Endothelial cell of umbilical vein (primary cell): ENCODE data around the gene USP31. TPM values are rescaled to one million over a fixed set of nuclear protein-coding genes. Genes with fewer than 3 reads are reported as not detected.

Experiments
- BruUV-seq: library from RNA; stranded (reverse); fragments of 400-500 nt; replicated peaks from 2 replicates; lab custom pipeline; 2021; lab: Mats Ljungman, UMichigan
- CTCF ChIA-PET: fragments of 300-600, 350-600 bp; sonication (Branson Sonifier 250); formaldehyde crosslinking; loops from one replicate; lab custom pipeline; 2021; ENCODE audit warnings: antibody characterized with exemption, inconsistent platforms; lab: Charles Lee
- POLR2A ChIA-PET: fragments of 300-600, 350-600 bp; sonication (Branson Sonifier 250); formaldehyde crosslinking; loops from one replicate; lab custom pipeline; 2021; ENCODE audit warnings: antibody characterized with exemption, inconsistent platforms; lab: Charles Lee
- DNase-seq: peaks from one replicate; pipeline ENCODE4 v3.0.0-alpha.2; 2011; ENCODE audit warnings: low read depth, low spot score
- FAIRE-seq: peaks from 2 replicates; lab custom pipeline; 2011; peaks lifted over from hg19 to GRCh38; lab: Jason Lieb, UNC
- H2AFZ ChIP-seq: 2 replicates; pipeline ENCODE4 v1.6.0; 2012; ENCODE audit warnings: low read depth, low read length, control low read depth, inconsistent platforms
- H3K27ac ChIP-seq: 2 replicates; pipeline ENCODE4 v1.5.1; 2011; ENCODE audit warnings: low read depth, mild to moderate bottlenecking, control low read depth, low read length, moderate library complexity; ENCODE audit not compliant: insufficient read depth
- H3K27me3 ChIP-seq, 2 experiments: 2 replicates each; pipeline versions ENCODE4 v1.6.0 to v1.6.1; 2011; ENCODE audit warnings: low read length in 2 of 2, mixed read lengths in 1 of 2; ENCODE audit not compliant: control insufficient read depth in 2 of 2, insufficient read depth in 2 of 2
- H3K36me3 ChIP-seq, 2 experiments: 2 replicates in 1 of 2; 3 replicates in 1 of 2; pipeline ENCODE4 v1.5.1; 2011; ENCODE audit warnings: low read length in 2 of 2, mild to moderate bottlenecking in 1 of 2, moderate library complexity in 1 of 2; ENCODE audit not compliant: control insufficient read depth in 2 of 2, insufficient read depth in 2 of 2; ENCODE audit errors: extremely low read depth in 1 of 2
- H3K4me1 ChIP-seq: 3 replicates; pipeline ENCODE4 v1.5.1; 2011; ENCODE audit warnings: mild to moderate bottlenecking, low read length; ENCODE audit not compliant: control insufficient read depth, insufficient read depth; ENCODE audit errors: extremely low read depth
- H3K4me2 ChIP-seq: 2 replicates; pipeline ENCODE4 v1.6.1; 2011; ENCODE audit warnings: low read length, control low read depth, mixed read lengths; ENCODE audit not compliant: insufficient read depth
- H3K4me3 ChIP-seq, 3 experiments: fragments of 200-600 bp in 1 of 3; sonication (generic), shearing (Covaris generic) in 1 of 3; replicated peaks in 1 of 3; 2 replicates each; pipeline ENCODE4 v1.5.1; 2011 to 2016; ENCODE audit warnings: control low read depth in 3 of 3, low read length in 3 of 3, mild to moderate bottlenecking in 2 of 3, inconsistent platforms in 1 of 3, low read depth in 1 of 3, moderate library complexity in 1 of 3; ENCODE audit not compliant: insufficient read depth in 1 of 3
- H3K79me2 ChIP-seq: 2 replicates; pipeline ENCODE4 v1.6.0; 2012; ENCODE audit warnings: low read length, inconsistent platforms; ENCODE audit not compliant: control insufficient read depth, insufficient read depth
- H3K9ac ChIP-seq: replicated peaks from 2 replicates; pipeline ENCODE3; 2011; ENCODE audit warnings: low read length, control low read depth; ENCODE audit not compliant: insufficient read depth; ENCODE audit errors: extremely low read depth
- H3K9me1 ChIP-seq: replicated peaks from 3 replicates; pipeline ENCODE4 v1.6.0; 2011; ENCODE audit warnings: mild to moderate bottlenecking, low read length; ENCODE audit not compliant: control insufficient read depth, insufficient read depth; ENCODE audit errors: extremely low read depth
- H3K9me3 ChIP-seq: replicated peaks from 2 replicates; pipeline ENCODE4 v1.5.1; 2012; ENCODE audit warnings: low read length, inconsistent platforms; ENCODE audit not compliant: control insufficient read depth, insufficient read depth
- H4K20me1 ChIP-seq: replicated peaks from 2 replicates; pipeline ENCODE3; 2011; ENCODE audit warnings: mild to moderate bottlenecking, low read length; ENCODE audit not compliant: control insufficient read depth, insufficient read depth; ENCODE audit errors: extremely low read depth
- EZH2 ChIP-seq: IDR thresholded peaks from 2 replicates; pipeline ENCODE4 v1.6.1; 2012; ENCODE audit warnings: borderline replicate concordance, low read depth, mild to moderate bottlenecking, moderate library complexity, low read length, inconsistent platforms; ENCODE audit not compliant: severe bottlenecking
- FOS ChIP-seq: IDR thresholded peaks from 2 replicates; pipeline ENCODE4 v1.6.1; 2011; ENCODE audit warnings: mild to moderate bottlenecking, low read length, moderate library complexity, borderline replicate concordance; ENCODE audit not compliant: insufficient read depth
- GATA2 ChIP-seq: IDR thresholded peaks from 2 replicates; pipeline ENCODE4 v1.7.0; 2011; ENCODE audit warnings: low read depth, mild to moderate bottlenecking, moderate library complexity, mixed read lengths, low read length; ENCODE audit not compliant: insufficient read length, insufficient read depth
- JUN ChIP-seq: IDR thresholded peaks from 2 replicates; pipeline ENCODE4 v1.6.1; 2011; ENCODE audit warnings: borderline replicate concordance, low read depth; ENCODE audit not compliant: insufficient read length, insufficient read depth
- MAX ChIP-seq: IDR thresholded peaks from 2 replicates; pipeline ENCODE4 v1.6.1; 2011; ENCODE audit not compliant: insufficient read depth, insufficient read length
- MYC ChIP-seq: IDR thresholded peaks from one replicate; pipeline ENCODE4 v1.6.1; 2011; ENCODE audit warnings: mild to moderate bottlenecking, low read depth, low read length
- POLR2A ChIP-seq: IDR thresholded peaks from 2 replicates; pipeline ENCODE4 v1.6.1; 2012; ENCODE audit warnings: low read depth, mild to moderate bottlenecking, control low read depth, low read length
- POLR2AphosphoS5 ChIP-seq: IDR thresholded peaks from 2 replicates; pipeline ENCODE4 v1.6.1; 2012; ENCODE audit warnings: low read depth, mild to moderate bottlenecking, control low read depth, low read length, moderate library complexity; ENCODE audit not compliant: insufficient read depth
- dilution Hi-C: fragments of 300-500 bp; cut with MboI; formaldehyde crosslinking; loops from one replicate; pipeline ENCODE4 v1.15.0; 2019; ENCODE audit warnings: low sequenced_read_pairs; ENCODE audit not compliant: extremely low pct_ligation_motif_present
- intact Hi-C: fragments of 100-400 bp; cut with micrococcal nuclease; formaldehyde crosslinking; loops from one replicate; pipeline ENCODE4 v1.10.0; 2022
- polyA plus RNA-seq, 4 experiments: library from polyadenylated mRNA; depleted of rRNA in 3 of 4; stranded (reverse) in 3 of 4; unstranded in 1 of 4; fragments of >200 nt; gene quantifications; 2 replicates each; pipeline versions ENCODE4 v1.2.1 to v1.2.3, GENCODE V29; 2011 to 2012; ENCODE audit warnings: missing spikeins in 1 of 4
- total RNA-seq: library from RNA; stranded (reverse); gene quantifications from 2 replicates; pipeline ENCODE4 v1.2.3, GENCODE V29; 2021
- TF ChIP-seq, protein P1 (sequence below), 2 donors: IDR thresholded peaks; 1 replicate in 1 of 2; 2 replicates in 1 of 2; pipeline ENCODE4 v1.5.1; 2011; ENCODE audit warnings: low read length in 2 of 2, mild to moderate bottlenecking in 2 of 2, moderate library complexity in 2 of 2, control low read depth in 1 of 2, inconsistent platforms in 1 of 2, low read depth in 1 of 2; ENCODE audit not compliant: insufficient read depth in 1 of 2; ENCODE audit errors: extremely low read depth in 1 of 2

Gene USP31
- total and polyA plus RNA-seq, 2 donors (not counting 3 experiments of a cell fraction or from before 2014, with no cell fraction given), result 14.5 to 42.4 TPM

DNA sequence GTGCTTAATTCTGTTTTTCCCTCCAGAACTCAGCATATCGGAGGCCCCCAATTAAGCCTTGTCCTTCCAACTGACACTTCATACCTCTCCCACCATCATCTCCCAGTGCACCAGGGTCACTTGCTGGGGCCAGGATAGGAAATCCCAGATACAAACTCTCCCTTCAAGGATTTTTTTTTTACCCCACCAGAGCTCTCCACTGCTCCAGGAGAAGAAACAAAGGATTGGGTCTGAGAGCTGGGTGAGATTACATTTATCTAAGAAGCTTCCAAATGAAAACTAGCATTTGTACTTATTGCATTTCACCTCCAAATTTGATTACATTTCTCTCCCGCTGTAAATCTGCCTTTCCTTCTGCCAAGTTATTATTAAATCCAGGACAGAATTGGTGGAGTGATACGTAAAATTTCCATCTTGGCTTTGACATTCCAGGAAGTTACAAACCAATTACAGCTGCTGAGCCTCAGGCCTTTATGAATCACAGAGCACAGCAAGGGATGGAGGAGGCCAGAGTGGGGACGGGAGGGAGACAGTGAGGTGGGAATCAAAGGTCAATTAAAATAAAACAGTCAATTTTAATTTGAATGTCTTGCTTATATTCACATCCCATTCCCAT lies 123.5 kb downstream of the USP31 start:
- DNase-seq (no peak), FAIRE-seq (no peak)
- CTCF ChIA-PET, result no interaction called here
- H3K36me3 ChIP-seq, result no peaks in the 10 kb centered on the region
- H3K9ac ChIP-seq, result no peak overlapping the region
- no peaks in the 10 kb centered on the region for H3K9me3 ChIP-seq
- POLR2A ChIA-PET, result no interaction called here
- intact Hi-C loops, result no loop called here
- dilution Hi-C loops, result no loop called here
- H3K79me2 ChIP-seq, result no peaks in the 10 kb centered on the region
- H3K4me2 ChIP-seq, result no peak overlapping the region
- H3K4me3 ChIP-seq, result no peak overlapping the region
- H2AFZ ChIP-seq, result no peak overlapping the region
- H3K4me1 ChIP-seq, result no peaks in the 10 kb centered on the region
- no peak for TF ChIP-seq JUN
- no peak for TF ChIP-seq MYC
- no peak for TF ChIP-seq EZH2
- TF ChIP-seq POLR2AphosphoS5, result no peak
- TF ChIP-seq FOS, result no peak
- no peak for TF ChIP-seq MAX
- TF ChIP-seq, protein P1, sequence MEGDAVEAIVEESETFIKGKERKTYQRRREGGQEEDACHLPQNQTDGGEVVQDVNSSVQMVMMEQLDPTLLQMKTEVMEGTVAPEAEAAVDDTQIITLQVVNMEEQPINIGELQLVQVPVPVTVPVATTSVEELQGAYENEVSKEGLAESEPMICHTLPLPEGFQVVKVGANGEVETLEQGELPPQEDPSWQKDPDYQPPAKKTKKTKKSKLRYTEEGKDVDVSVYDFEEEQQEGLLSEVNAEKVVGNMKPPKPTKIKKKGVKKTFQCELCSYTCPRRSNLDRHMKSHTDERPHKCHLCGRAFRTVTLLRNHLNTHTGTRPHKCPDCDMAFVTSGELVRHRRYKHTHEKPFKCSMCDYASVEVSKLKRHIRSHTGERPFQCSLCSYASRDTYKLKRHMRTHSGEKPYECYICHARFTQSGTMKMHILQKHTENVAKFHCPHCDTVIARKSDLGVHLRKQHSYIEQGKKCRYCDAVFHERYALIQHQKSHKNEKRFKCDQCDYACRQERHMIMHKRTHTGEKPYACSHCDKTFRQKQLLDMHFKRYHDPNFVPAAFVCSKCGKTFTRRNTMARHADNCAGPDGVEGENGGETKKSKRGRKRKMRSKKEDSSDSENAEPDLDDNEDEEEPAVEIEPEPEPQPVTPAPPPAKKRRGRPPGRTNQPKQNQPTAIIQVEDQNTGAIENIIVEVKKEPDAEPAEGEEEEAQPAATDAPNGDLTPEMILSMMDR (IDR thresholded peaks at IDR 0.05; ENCODE audit: extremely low read depth in 1 of 2, insufficient read depth in 1 of 2, low read depth in 1 of 2, low read length in 2 of 2), result no peak
- no peak for TF ChIP-seq POLR2A
- TF ChIP-seq GATA2, result no peak
- no TSS peak for BruUV-seq
- H3K27me3 ChIP-seq, result no peaks in the 10 kb centered on the region
- H4K20me1 ChIP-seq, result no peaks in the 10 kb centered on the region
- H3K9me1 ChIP-seq, result no peaks in the 10 kb centered on the region
- H3K27ac ChIP-seq, result no peak overlapping the region
